NCI-H2107 treated with DMSO at 0.1 percent for 48 hours (cell line): ENCODE measurements around the gene EXOSC5.
"Not testable (repeated sequence)": the region's sequence is repeated elsewhere in the genome, so short reads cannot be mapped to it uniquely, and the experiment has no call there.

Experiments used
- DNase-seq: peaks from one replicate; lab custom pipeline; 2025; ENCODE audit not compliant: unreplicated experiment; lab: John Stamatoyannopoulos, UW

Gene EXOSC5

GRCh38 chr19:41408846-41409245, 11.7 kb upstream of the EXOSC5 start:
- not testable (repeated sequence) for DNase-seq

- peak; percentile 32 for DNase-seq
Measured at GRCh38 chr19:41408256-41408655, 11.1 kb upstream of the EXOSC5 start.

GRCh38 chr19:41407271-41407670, 10.1 kb upstream of the EXOSC5 start:
- DNase-seq = no peak

GRCh38 chr19:41405776-41406175, 8.6 kb upstream of the EXOSC5 start:
- no peak for DNase-seq

DNA sequence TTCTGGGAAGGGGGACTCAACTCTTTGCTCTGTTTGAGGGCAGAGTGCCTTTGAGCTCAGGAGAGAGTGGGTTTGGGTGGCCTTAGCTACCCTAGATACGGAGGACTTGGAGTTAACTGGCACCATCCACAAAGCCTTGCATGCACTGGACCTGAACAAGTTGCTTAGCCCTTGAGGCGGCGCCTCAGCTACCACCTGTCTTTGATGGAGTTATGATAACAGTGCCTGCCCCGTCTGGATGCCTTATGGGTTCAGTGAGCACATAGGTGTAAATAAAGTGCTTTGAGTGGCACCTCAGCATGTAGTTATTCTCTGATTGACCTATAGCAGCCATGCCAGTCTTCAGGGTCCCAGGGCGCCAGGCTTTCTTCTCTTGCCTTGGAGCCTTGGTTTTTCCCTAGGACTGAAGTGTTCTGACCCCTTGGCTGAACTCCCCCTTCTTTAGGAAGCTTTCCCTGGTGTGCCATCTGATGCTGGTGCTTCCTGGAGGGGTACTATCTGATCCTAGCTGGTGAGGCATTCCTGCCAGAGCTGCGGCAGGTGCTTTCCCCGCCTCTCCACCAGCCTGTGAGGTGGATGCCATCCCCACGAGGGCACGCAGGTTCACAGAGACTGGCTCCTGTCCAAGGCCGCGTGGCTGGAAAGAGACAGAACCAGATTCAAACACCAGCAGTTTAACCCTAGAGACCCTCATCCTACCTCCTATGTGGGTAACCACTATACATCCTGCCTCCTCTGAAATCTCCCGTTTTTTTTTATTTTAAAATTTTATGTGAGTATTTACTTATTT, 6.2 kb upstream of the EXOSC5 start:
- peak; percentile 38 for DNase-seq

GRCh38 chr19:41402010-41402409, 4.9 kb upstream of the EXOSC5 start:
- DNase-seq = no peak

- no peak for DNase-seq
Measured at GRCh38 chr19:41401483-41401882, 4.3 kb upstream of the EXOSC5 start.

GRCh38 chr19:41399525-41399924, 2.4 kb upstream of the EXOSC5 start:
- DNase-seq = no peak

- DNase-seq = no peak
Measured at GRCh38 chr19:41399091-41399490, 1.9 kb upstream of the EXOSC5 start.

GRCh38 chr19:41398598-41398997, 1.4 kb upstream of the EXOSC5 start:
- DNase-seq = no peak

GRCh38 chr19:41398050-41398418, 875 bp upstream of the EXOSC5 start:
- DNase-seq = no peak

GRCh38 chr19:41395355-41395754, 1.8 kb downstream of the EXOSC5 start:
- no peak for DNase-seq

DNA sequence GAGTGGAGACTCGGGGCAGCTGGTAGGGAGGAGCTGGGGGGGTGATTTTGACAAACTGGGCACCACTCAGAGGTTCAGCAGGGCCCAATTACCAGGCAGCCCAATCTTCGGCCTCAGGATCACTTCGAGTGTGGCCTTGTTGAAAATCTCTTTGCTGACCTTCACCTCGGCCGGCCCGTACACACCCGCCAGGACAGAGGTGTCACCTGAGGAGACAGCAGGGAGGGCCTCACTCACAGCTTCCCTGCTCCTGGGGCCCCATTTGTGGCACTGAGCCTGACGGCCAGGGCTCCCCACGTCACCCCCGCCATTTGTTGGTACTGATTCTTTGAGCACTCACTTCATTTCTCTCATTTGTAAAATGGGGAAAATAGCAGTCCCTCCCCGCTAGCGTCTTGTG, 4.4 kb downstream of the EXOSC5 start:
- DNase-seq = no peak

DNA sequence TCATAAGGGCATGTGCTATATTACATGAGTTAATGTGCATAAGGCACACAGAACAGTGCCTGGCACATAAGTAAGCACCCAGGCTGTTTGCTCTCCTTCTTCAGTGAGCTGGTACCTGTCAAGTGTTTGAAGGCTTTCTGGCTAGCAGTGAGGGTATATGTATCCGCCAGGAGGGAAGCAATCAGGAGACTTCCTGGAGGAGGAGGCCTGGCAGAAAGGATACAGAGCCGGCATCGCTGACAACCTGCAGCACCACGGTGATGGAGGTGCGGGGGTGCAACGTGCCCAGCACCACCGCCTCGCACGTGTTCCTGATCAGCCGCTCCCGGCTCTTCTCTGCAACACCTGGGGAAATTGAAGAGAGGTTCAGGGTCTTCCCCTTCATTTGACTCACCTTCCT, 5.5 kb downstream of the EXOSC5 start:
- no peak for DNase-seq

GRCh38 chr19:41386442-41386841, 10.7 kb downstream of the EXOSC5 start:
- no peak for DNase-seq

DNA sequence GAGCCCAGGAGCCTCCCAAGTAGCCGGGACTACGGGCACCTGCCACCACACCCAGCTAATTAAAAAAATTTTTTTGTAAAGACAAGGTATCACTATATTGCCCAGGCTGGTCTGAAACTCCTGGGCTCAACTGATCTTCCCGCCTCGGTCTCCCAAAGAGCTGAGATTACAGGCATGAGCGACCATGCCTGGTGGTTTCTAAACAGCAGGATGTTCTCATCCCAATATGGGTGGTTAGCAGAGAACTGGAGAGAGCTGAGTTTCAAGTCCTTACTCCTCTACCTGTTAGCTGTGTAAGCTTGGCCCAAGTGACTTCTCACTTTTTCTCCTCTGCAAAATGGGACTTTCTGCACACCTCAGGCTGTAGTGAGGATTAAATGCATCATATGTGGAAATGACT, 12.8 kb downstream of the EXOSC5 start:
- no peak for DNase-seq

DNA sequence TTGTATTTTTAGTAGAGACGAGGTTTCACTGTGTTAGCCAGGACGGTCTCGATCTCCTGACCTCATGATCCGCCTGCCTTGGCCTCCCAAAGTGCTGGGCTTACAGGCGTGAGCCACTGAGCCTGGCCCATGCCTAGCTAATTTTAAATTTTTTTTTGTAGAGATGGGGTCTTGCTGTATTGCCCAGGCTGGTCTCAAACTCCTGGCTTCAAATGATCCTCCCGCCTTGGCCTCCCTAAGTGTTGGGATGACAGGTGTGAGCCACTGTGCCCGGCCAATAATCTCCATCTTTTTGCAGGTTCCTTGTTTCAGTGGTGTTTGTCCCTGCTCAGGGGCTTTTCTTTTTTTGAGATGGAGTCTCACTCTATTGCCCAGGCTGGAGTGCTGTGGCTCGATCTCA, 15.6 kb downstream of the EXOSC5 start:
- DNase-seq = not testable (repeated sequence)

- no peak for DNase-seq
Measured at GRCh38 chr19:41377977-41378709, 19.0 kb downstream of the EXOSC5 start.

- DNase-seq = no peak
Measured at GRCh38 chr19:41376998-41377365, 20.2 kb downstream of the EXOSC5 start.

DNA sequence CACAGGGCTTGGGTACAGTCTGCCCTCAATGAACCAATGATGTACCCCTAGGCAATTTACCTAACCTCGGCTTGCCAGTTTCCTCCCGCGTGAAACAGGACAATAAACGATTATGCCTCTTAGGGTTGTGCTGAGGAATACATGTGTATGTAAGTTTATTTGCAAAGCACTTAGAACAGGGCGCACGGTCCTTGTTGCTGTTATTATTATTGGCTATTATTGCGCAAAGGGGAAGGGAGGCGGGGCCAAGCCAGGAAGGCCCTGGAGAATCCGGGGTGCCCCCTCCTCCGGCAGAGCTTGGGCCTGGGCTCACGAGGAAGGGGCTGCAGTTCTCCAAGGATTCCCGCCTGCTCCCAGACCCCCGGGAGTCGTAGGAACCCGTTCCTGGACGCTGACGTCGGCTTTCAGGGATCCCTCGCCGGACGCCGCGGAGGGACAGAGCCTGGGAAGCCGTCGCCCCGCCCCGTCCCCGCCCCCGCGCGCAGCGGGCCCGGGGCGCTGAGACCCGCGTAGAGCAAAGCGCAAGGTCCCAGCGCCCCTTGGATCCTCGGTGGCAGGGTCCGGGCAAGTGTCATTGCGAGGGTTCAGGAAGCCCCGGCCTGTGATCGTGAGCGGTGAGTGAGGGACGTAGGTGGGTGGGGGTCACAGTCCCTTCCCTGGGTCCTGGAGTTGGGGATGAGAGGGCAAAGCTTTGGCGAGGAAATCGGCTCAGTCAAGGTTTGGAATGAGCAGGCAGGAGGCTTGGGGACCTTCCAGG, 20.7 kb downstream of the EXOSC5 start, which contains the start of gene TMEM91:
Gene TMEM91, plus strand, starts transcription at position 293 of the 757 bp plus-strand sequence. CDS start 1,777 bp downstream, outside the sequence.
- no peak for DNase-seq

- peak; percentile 71 for DNase-seq
Measured at GRCh38 chr19:41373993-41374392, 23.2 kb downstream of the EXOSC5 start.

- no peak for DNase-seq
Measured at GRCh38 chr19:41372501-41372900, 24.7 kb downstream of the EXOSC5 start.
